Tibial artery (tissue), 4 donors: ENCODE measurements around the gene GIPC2.
A peak's percentile ranks its signal among the peaks of the same experiment; 100 is the strongest.

Experiments used
- DNase-seq, 2 donors: peaks; one replicate each; pipeline ENCODE4 v3.0.0-alpha.2; 2019
- H3K27ac ChIP-seq, 2 donors: fragments of 200-600 bp; sonication (generic) in 1 of 2; 1 replicate in 1 of 2; 2 replicates in 1 of 2; pipeline ENCODE4 v1.5.1; 2018 to 2019; ENCODE audit warnings: mild to moderate bottlenecking in 1 of 2
- H3K27me3 ChIP-seq, 2 donors: fragments of 200-600 bp; sonication (generic) in 1 of 2; one replicate each; pipeline versions ENCODE4 v1.5.1 to v1.6.0; 2016 to 2019
- H3K36me3 ChIP-seq, 3 donors: fragments of 200-600 bp; sonication (generic) in 2 of 3; one replicate each; pipeline ENCODE4 v1.5.1; 2016 to 2019; ENCODE audit warnings: mild to moderate bottlenecking in 2 of 3
- H3K4me1 ChIP-seq, 4 donors: fragments of 200-600 bp; sonication (generic) in 2 of 4; 1 replicate in 3 of 4; 2 replicates in 1 of 4; pipeline ENCODE4 v1.5.1; 2016 to 2019
- H3K4me3 ChIP-seq, 2 donors: fragments of 200-600 bp; sonication (generic) in 1 of 2; 1 replicate in 1 of 2; 2 replicates in 1 of 2; pipeline ENCODE4 v1.5.1; 2018 to 2019; ENCODE audit warnings: mild to moderate bottlenecking in 2 of 2
- H3K9me3 ChIP-seq, 3 donors: fragments of 200-600 bp; sonication (generic) in 1 of 3; one replicate each; pipeline ENCODE4 v1.5.1; 2016 to 2019
- CTCF ChIP-seq, 2 experiments: fragments of 200-600 bp in 1 of 2; fragments of 450-650 bp in 1 of 2; IDR thresholded peaks; one replicate each; pipeline ENCODE4 v1.5.1; 2017 to 2019; ENCODE audit warnings: antibody characterized with exemption in 2 of 2, mild to moderate bottlenecking in 1 of 2, moderate library complexity in 1 of 2
- intact Hi-C: fragments of 100-400 bp; cut with DNase I; formaldehyde crosslinking; loops from one replicate; pipeline ENCODE4 v1.15.0; 2023; ENCODE audit warnings: low total_unique reads

The GIPC2 gene

GRCh38 chr1:78038071-78038470, 7.7 kb upstream of the GIPC2 start:
- no peak for TF ChIP-seq CTCF (IDR thresholded peaks at IDR 0.05)
- Histone ChIP-seq H3K9me3 (no peaks in the 10 kb centered on the region), H3K27ac (no peak overlapping the region), H3K27me3 (no peaks in the 10 kb centered on the region), H3K4me3 (no peak overlapping the region), H3K4me1 (no peaks in the 10 kb centered on the region), H3K36me3 (no peaks in the 10 kb centered on the region)
- no peak for DNase-seq
- intact Hi-C loops, result no loop called here

- intact Hi-C loops, result no loop called here
- H3K27me3 ChIP-seq, result no peaks in the 10 kb centered on the region
- H3K27ac ChIP-seq, result no peak overlapping the region
- H3K4me1 ChIP-seq, result no peaks in the 10 kb centered on the region
- no peaks in the 10 kb centered on the region for H3K9me3 ChIP-seq
- TF ChIP-seq CTCF (IDR thresholded peaks at IDR 0.05), result no peak
- H3K36me3 ChIP-seq, result no peaks in the 10 kb centered on the region
- no peak for DNase-seq
- no peak overlapping the region for H3K4me3 ChIP-seq
Observed at GRCh38 chr1:78038491-78038939, 7.3 kb upstream of the GIPC2 start.

- no peaks in the 10 kb centered on the region for H3K27me3 ChIP-seq
- H3K27ac ChIP-seq, result no peak overlapping the region
- no peak for TF ChIP-seq CTCF (IDR thresholded peaks at IDR 0.05)
- no peak for DNase-seq
- H3K36me3 ChIP-seq, result no peaks in the 10 kb centered on the region
- no peak overlapping the region for H3K4me3 ChIP-seq
- H3K9me3 ChIP-seq, result no peaks in the 10 kb centered on the region
- peaks cover 0 to 1% (median under 1%) of the 10 kb centered on the region in 4 donors for H3K4me1 ChIP-seq
- intact Hi-C loops, result no loop called here
Observed at GRCh38 chr1:78040484-78041089, 5.2 kb upstream of the GIPC2 start.

- Histone ChIP-seq H3K4me1 (peaks cover 0 to 17% (median 5%) of the 10 kb centered on the region in 4 donors), H3K27me3 (no peaks in the 10 kb centered on the region), H3K9me3 (no peaks in the 10 kb centered on the region), H3K36me3 (no peaks in the 10 kb centered on the region), H3K27ac (no peak overlapping the region), H3K4me3 (no peak overlapping the region)
- DNase-seq, result no peak
- intact Hi-C loops, result no loop called here
- TF ChIP-seq CTCF (IDR thresholded peaks at IDR 0.05), result no peak
Observed at GRCh38 chr1:78043436-78043835, 2.3 kb upstream of the GIPC2 start.

GRCh38 chr1:78044796-78045562, 787 bp upstream of the GIPC2 start:
- no peak for TF ChIP-seq CTCF (IDR thresholded peaks at IDR 0.05)
- DNase-seq, result no peak
- peaks cover 0 to 17% (median 5%) of the 10 kb centered on the region in 4 donors for H3K4me1 ChIP-seq
- intact Hi-C loops, result no loop called here
- H3K36me3 ChIP-seq, result no peaks in the 10 kb centered on the region
- no peaks in the 10 kb centered on the region for H3K27me3 ChIP-seq
- no peaks in the 10 kb centered on the region for H3K9me3 ChIP-seq
- H3K4me3 ChIP-seq, result peak overlapping the region; percentile 58 to 62
- peak overlapping the region in 1 of 2 donors; percentile 55 for H3K27ac ChIP-seq
